ENCODE data around the gene CTIF. TPM values are rescaled to one million over a fixed set of nuclear protein-coding genes. Genes with fewer than 3 reads are reported as not detected.

Gene CTIF
- total RNA-seq, 1 experiment from 2014 or later, result 5.8 TPM

DNA sequence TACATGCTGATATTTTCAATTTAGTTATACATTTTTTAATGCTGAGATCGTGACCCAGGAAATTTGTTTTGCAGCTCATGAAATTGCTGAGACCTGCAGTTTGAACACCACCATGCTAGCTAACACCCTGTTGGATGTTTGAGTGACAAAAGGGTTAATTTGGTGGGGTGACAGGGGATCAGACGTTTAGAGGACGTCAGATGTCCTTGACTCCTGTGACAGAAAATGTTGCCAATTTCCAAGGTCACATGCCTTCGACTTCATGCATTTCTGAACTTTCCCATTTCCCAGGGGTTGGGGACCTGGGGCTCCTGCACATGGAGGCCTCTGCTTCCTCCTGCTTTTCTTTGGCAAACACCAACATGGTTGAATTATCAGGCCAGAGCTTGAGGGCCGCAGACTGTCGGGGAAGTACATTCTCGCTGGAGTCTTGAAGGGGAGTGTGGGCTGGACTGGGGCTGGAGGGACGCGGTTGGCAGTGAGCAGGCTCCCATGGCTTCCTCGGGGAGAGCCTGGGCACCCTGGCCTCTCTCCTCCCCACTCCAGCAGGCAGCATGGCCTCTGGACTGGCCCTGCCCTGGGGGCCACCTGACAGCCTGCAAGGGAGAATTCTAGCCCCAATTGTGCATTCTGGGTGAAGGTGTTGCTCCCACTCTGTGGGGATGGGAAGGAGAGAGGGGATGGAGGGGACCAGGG is 73.1 kb downstream of the CTIF start:
- Histone ChIP-seq H3K9ac (ENCODE audit: low read length) (no peak overlapping the region), H3K36me3 (ENCODE audit: low read depth, low read length) (no peaks in the 10 kb centered on the region), H3F3A (ENCODE audit: low read length, unreplicated experiment) (no peaks in the 10 kb centered on the region), H3K4me2 (ENCODE audit: low read length) (no peak overlapping the region), H3K9me3 (ENCODE audit: low read length) (no peaks in the 10 kb centered on the region), H3K9me2 (replicated peaks; ENCODE audit: low read length) (no peaks in the 10 kb centered on the region), H3K79me2 (ENCODE audit: low read length) (no peaks in the 10 kb centered on the region), H2AFZ (ENCODE audit: low read length) (no peak overlapping the region), H3K4me1 (ENCODE audit: insufficient read depth, low read length) (no peaks in the 10 kb centered on the region), H4K20me1 (ENCODE audit: low read length) (no peaks in the 10 kb centered on the region), H3K27me3 (ENCODE audit: low read length) (no peaks in the 10 kb centered on the region), H3K4me3 (ENCODE audit: low read length) (no peak overlapping the region), H3K27ac (ENCODE audit: low read length) (no peak overlapping the region)
- DNase-seq, result no peak
- CTCF ChIA-PET, result no interaction called here
- POLR2A ChIA-PET (ENCODE audit: unreplicated experiment), result no interaction called here
- ATAC-seq, result no peak
- no TSS peak for BruUV-seq (replicated peaks)
- intact Hi-C loops (cut with micrococcal nuclease), result no loop called here
- TF ChIP-seq EZH2phosphoT487 (IDR thresholded peaks at IDR 0.05; ENCODE audit: borderline replicate concordance, low read length), result no peak
- TF ChIP-seq, protein P1, sequence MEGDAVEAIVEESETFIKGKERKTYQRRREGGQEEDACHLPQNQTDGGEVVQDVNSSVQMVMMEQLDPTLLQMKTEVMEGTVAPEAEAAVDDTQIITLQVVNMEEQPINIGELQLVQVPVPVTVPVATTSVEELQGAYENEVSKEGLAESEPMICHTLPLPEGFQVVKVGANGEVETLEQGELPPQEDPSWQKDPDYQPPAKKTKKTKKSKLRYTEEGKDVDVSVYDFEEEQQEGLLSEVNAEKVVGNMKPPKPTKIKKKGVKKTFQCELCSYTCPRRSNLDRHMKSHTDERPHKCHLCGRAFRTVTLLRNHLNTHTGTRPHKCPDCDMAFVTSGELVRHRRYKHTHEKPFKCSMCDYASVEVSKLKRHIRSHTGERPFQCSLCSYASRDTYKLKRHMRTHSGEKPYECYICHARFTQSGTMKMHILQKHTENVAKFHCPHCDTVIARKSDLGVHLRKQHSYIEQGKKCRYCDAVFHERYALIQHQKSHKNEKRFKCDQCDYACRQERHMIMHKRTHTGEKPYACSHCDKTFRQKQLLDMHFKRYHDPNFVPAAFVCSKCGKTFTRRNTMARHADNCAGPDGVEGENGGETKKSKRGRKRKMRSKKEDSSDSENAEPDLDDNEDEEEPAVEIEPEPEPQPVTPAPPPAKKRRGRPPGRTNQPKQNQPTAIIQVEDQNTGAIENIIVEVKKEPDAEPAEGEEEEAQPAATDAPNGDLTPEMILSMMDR (conservative IDR thresholded peaks at IDR 0.05; ENCODE audit: low read depth, low read length), result no peak
- TF ChIP-seq EZH2 (IDR thresholded peaks at IDR 0.05; ENCODE audit: low read length, unreplicated experiment), result no peak

DNA sequence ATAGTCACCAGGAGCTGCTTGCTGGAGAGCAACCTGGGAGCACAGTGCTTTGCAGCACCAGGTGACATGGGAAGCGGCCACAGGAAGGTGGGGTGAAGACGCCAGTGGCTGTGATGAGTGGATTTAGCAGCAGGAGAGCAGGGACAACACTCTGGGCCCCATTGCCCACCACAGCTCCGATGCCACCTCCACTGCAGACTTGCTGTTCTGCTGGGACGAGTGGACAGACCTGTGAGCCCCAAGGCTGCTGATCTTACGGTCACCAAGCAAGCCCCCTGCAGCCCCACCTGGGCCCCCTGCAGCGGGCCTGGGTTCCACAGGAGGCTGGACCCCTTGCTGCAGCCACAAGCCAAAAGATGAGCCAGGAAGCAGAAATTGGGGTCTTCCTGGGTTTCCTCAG is 73.7 kb downstream of the CTIF start:
- no peaks in the 10 kb centered on the region for H3K36me3 ChIP-seq (ENCODE audit: low read depth, low read length)
- no peaks in the 10 kb centered on the region for H3K4me1 ChIP-seq (ENCODE audit: insufficient read depth, low read length)
- no peak overlapping the region for H3K4me2 ChIP-seq (ENCODE audit: low read length)
- BruUV-seq (replicated peaks), result no TSS peak
- no peaks in the 10 kb centered on the region for H3K27me3 ChIP-seq (ENCODE audit: low read length)
- H2AFZ ChIP-seq (ENCODE audit: low read length), result no peak overlapping the region
- TF ChIP-seq EZH2phosphoT487 (IDR thresholded peaks at IDR 0.05; ENCODE audit: borderline replicate concordance, low read length) (no peak), EZH2 (IDR thresholded peaks at IDR 0.05; ENCODE audit: low read length, unreplicated experiment) (no peak)
- CTCF ChIA-PET, result no interaction called here
- DNase-seq, result no peak
- no peak for ATAC-seq
- H3K27ac ChIP-seq (ENCODE audit: low read length), result no peak overlapping the region
- POLR2A ChIA-PET (ENCODE audit: unreplicated experiment), result no interaction called here
- no peaks in the 10 kb centered on the region for H4K20me1 ChIP-seq (ENCODE audit: low read length)
- H3K4me3 ChIP-seq (ENCODE audit: low read length), result no peak overlapping the region
- intact Hi-C loops (cut with micrococcal nuclease), result no loop called here
- no peaks in the 10 kb centered on the region for H3K9me3 ChIP-seq (ENCODE audit: low read length)
- no peaks in the 10 kb centered on the region for H3K9me2 ChIP-seq (replicated peaks; ENCODE audit: low read length)
- no peaks in the 10 kb centered on the region for H3F3A ChIP-seq (ENCODE audit: low read length, unreplicated experiment)
- no peak overlapping the region for H3K9ac ChIP-seq (ENCODE audit: low read length)
- H3K79me2 ChIP-seq (ENCODE audit: low read length), result no peaks in the 10 kb centered on the region

DNA sequence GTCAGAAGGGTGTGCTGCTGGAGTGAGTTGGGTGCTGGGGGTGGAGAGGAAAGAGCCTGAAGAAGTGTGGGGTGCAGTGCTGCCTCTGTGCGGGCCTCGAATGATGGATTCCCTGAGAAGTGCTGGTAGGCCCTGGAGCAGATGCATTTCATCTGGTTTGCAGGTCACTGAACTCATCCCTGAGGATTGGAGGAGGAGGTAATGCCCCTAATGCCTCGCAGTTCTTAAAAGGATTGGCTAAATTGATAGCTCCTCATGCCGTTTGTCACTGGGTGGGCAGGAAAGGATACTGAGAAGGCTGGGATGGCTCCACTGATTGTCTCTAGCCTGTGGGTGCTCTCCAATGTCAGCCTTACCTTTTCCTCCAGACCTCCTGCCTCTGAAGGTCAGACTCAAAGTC is 74.1 kb downstream of the CTIF start:
- Histone ChIP-seq H3K4me2 (ENCODE audit: low read length) (no peak overlapping the region), H3K79me2 (ENCODE audit: low read length) (no peaks in the 10 kb centered on the region), H4K20me1 (ENCODE audit: low read length) (no peaks in the 10 kb centered on the region), H3K27me3 (ENCODE audit: low read length) (no peaks in the 10 kb centered on the region), H3K4me1 (ENCODE audit: insufficient read depth, low read length) (no peaks in the 10 kb centered on the region), H3K4me3 (ENCODE audit: low read length) (no peak overlapping the region), H3K27ac (ENCODE audit: low read length) (no peak overlapping the region), H3F3A (ENCODE audit: low read length, unreplicated experiment) (no peaks in the 10 kb centered on the region), H3K9ac (ENCODE audit: low read length) (no peak overlapping the region), H2AFZ (ENCODE audit: low read length) (no peak overlapping the region), H3K36me3 (ENCODE audit: low read depth, low read length) (no peaks in the 10 kb centered on the region), H3K9me2 (replicated peaks; ENCODE audit: low read length) (no peaks in the 10 kb centered on the region), H3K9me3 (ENCODE audit: low read length) (no peaks in the 10 kb centered on the region)
- ATAC-seq (no peak), DNase-seq (no peak)
- TF ChIP-seq, protein P1 (conservative IDR thresholded peaks at IDR 0.05; ENCODE audit: low read depth, low read length), result no peak
- TF ChIP-seq EZH2phosphoT487 (IDR thresholded peaks at IDR 0.05; ENCODE audit: borderline replicate concordance, low read length) (no peak), EZH2 (IDR thresholded peaks at IDR 0.05; ENCODE audit: low read length, unreplicated experiment) (no peak)
- no TSS peak for BruUV-seq (replicated peaks)
- ChIA-PET POLR2A (ENCODE audit: unreplicated experiment) (no interaction called here), CTCF (no interaction called here)
- intact Hi-C loops (cut with micrococcal nuclease), result no loop called here
